GM12801 (cell line): Measurements from ENCODE around the gene EEFSEC.

Experiments used
- TF ChIP-seq, protein P1 (sequence below): IDR thresholded peaks from one replicate; pipeline ENCODE4 v1.5.1; 2011; ENCODE audit warnings: control low read depth; ENCODE audit not compliant: insufficient read length; ENCODE audit errors: extremely low read depth

EEFSEC gene

DNA sequence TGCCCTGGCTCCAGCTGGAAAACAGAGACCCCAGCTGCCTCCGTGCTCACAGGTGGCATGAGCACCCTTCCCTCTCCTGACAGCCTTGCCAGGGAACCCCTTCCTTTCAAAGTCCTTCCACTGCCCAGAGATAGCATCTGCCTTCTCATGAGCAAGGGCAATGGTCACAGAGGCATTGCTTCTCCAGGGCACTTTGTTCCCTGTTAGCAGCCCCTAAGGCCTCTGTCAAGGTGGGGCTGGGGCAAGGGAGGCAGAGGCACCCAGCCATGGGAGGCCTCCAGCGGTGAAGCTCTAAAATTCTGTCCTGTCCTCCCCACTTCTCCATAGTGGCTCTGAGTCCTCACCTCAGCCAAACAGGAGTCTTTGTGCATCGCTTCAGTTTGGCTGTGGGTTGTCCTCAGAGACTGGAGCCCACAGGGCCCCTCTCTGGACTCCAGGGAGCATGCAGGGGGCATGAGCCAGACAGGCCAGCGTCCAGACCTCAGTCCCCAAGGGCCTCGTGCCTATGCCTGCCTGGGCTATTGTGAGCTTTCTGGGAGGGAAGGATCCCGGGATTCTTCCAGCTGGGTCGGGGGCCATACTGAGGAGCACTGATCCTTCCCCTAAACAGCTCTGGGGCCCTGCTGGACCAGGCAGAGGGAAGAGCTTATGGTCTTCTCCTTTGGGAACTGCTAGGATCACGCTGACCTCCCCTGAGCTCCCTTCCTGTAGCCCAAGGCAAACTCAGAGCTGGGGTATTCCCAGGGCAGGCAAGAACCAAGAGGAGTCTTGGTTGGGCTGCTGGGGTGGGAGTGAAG, 206.8 kb downstream of the EEFSEC start:
- TF ChIP-seq, protein P1, sequence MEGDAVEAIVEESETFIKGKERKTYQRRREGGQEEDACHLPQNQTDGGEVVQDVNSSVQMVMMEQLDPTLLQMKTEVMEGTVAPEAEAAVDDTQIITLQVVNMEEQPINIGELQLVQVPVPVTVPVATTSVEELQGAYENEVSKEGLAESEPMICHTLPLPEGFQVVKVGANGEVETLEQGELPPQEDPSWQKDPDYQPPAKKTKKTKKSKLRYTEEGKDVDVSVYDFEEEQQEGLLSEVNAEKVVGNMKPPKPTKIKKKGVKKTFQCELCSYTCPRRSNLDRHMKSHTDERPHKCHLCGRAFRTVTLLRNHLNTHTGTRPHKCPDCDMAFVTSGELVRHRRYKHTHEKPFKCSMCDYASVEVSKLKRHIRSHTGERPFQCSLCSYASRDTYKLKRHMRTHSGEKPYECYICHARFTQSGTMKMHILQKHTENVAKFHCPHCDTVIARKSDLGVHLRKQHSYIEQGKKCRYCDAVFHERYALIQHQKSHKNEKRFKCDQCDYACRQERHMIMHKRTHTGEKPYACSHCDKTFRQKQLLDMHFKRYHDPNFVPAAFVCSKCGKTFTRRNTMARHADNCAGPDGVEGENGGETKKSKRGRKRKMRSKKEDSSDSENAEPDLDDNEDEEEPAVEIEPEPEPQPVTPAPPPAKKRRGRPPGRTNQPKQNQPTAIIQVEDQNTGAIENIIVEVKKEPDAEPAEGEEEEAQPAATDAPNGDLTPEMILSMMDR: no peak

DNA sequence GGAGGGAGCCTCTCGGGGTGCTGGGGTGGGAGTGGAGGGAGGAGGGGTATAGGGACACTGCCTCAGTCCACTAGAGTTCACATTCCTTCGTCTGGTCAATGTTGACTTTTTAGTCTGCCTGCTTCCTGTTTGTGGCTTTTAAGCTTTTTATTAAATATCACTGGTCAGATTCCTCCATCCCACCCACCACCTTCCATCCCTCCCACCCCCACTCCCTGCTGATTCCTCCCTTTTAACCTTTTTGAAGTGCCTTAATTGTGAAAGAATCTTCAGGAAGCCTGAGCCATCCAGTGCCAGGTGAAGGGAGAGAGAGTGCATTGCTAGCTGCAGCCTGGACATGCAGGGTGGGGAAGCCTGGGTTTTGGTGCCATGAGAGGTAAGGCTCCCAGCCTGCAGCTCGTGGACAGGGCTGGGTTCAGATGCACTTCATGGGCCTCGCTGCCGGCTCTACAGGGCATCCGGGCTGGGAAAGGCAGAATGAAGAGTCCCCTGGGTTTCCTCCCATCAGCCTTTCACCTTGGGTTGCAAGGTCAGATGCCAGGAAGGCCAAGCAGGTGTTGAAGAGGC, 207.5 kb downstream of the EEFSEC start:
- TF ChIP-seq, protein P1: no peak

- TF ChIP-seq, protein P1: no peak
Measured at GRCh38 chr3:128362026-128362965, 209.0 kb downstream of the EEFSEC start.

DNA sequence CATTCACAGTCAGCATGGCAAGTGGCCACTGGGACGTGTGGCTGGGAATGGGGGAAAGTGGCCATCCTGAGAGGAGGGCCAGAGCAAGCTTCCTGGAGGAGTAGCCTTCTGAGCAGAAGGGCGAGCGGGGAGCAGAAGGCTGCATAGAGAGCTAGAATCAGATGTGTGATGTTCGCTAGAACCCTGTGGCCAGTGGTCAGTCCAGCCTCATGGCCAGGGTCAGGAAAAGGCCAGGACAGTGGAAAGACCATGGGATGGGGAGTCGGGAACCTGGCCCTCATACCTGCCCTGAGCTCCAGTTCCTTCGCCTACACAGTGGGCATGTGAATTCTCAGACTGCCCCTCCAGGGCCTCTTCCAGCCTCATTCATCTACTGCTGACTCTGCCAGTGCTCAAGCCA, 211.0 kb downstream of the EEFSEC start:
- TF ChIP-seq, protein P1: no peak

GRCh38 chr3:128364808-128365360, 211.6 kb downstream of the EEFSEC start:
- TF ChIP-seq, protein P1: no peak

- TF ChIP-seq, protein P1: no peak
Measured at GRCh38 chr3:128366136-128366535, 212.9 kb downstream of the EEFSEC start.

GRCh38 chr3:128366652-128367051, 213.4 kb downstream of the EEFSEC start:
- TF ChIP-seq, protein P1: no peak
